ENCODE results near the gene HEMGN. TPM values are rescaled to one million over a fixed set of nuclear protein-coding genes. Genes with fewer than 3 reads are reported as not detected.

HEMGN gene
- total and polyA plus RNA-seq, 2 donors (not counting 1 experiment from before 2014, with no cell fraction given): 0.06 TPM; not detected in 1

DNA sequence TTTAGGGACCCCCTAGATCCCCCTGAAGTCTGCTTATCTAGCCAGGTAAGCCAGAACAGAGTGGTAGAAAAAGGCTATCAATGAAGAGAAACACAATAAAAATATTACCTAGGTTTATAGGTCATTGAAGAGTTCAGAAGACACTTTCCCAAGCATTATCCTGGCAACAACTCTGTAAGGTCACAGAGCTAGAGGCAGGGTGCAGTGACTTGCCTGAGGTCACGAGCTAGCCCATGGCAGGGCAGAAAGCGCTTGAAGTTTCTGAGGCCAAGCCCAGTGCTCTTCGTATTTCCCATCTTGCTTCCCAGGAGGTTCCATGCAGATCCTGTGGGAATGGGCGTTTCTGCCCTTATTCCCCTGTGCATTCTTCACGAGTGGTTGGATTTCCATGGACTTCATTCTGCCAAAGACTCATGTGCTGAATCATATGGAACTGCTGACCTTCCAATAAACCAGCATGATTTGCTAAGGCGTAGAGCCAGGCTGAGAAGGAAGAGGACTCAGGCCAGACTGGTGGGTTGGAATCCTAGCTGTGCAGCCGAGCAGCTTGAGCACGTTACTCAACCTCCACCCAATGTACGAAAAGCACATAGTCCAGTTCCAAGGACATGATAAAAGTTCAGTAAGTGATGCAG lies 37.8 kb downstream of the HEMGN start:
- H3K4me3 Mint-ChIP-seq: no peak overlapping the region
- ChIA-PET CTCF (interaction anchor here (0.7 to 4.8 kb wide), 16 partner anchors 9 to 359 kb away, joined by 3 to 31 read pairs (median 4); partner anchors contain the start of gene TRMO), POLR2A (no interaction called here)
- peaks cover 0 to 2% of the 10 kb centered on the region in 2 donors for H3K4me1 ChIP-seq (ENCODE audit: control insufficient read depth in 2 of 2, insufficient read depth in 2 of 2, low read length in 2 of 2)
- WGBS (ENCODE audit: insufficient coverage): 94% methylated on average over 9 of the region's 9 CpGs
- no peak overlapping the region for H3K27ac Mint-ChIP-seq
- DNase-seq (no peak), ATAC-seq (ENCODE audit: low read depth) (no peak)
- no peaks in the 10 kb centered on the region for H3K27me3 Mint-ChIP-seq
- no peak overlapping the region for H3K27ac ChIP-seq (ENCODE audit: low read length in 2 of 2)
- no peak for TF ChIP-seq CTCF (IDR thresholded peaks at IDR 0.05)
- TF ChIP-seq EZH2 (IDR thresholded peaks at IDR 0.05; ENCODE audit: borderline replicate concordance, insufficient read depth, low read depth, low read length, poor library complexity, severe bottlenecking): no peak
- peaks cover 10% of the 10 kb centered on the region for H3K4me1 Mint-ChIP-seq
- H4K20me1 ChIP-seq (ENCODE audit: control insufficient read depth, insufficient read depth, low read length, poor library complexity, severe bottlenecking): peaks cover 7% of the 10 kb centered on the region
- intact Hi-C loops (cut with micrococcal nuclease): loop anchor here (5.0 kb wide), 1 partner anchor 203 kb away; the partner anchor contains the start of gene XPA
- no peaks in the 10 kb centered on the region for H3K9me3 Mint-ChIP-seq (ENCODE audit: insufficient read depth)
- peaks cover 42% of the 10 kb centered on the region for H3K79me2 ChIP-seq (ENCODE audit: control insufficient read depth, insufficient read depth, low read length)
- H3K27me3 ChIP-seq (replicated peaks in 1 of 4; ENCODE audit: control extremely low read depth in 1 of 4, control insufficient read depth in 3 of 4, insufficient read depth in 4 of 4, low read length in 3 of 4): no peaks in the 10 kb centered on the region
- no peak overlapping the region for H3K4me3 ChIP-seq (ENCODE audit: control extremely low read depth in 1 of 5, extremely low read depth in 1 of 5, insufficient read depth in 1 of 5, low read depth in 2 of 5, low read length in 4 of 5)
- no peak overlapping the region for H3K9ac ChIP-seq (ENCODE audit: low read length)
- H2AFZ ChIP-seq (ENCODE audit: insufficient read depth, low read depth, low read length, poor library complexity, severe bottlenecking): no peak overlapping the region
- H3K4me2 ChIP-seq (replicated peaks; ENCODE audit: low read depth, low read length, poor library complexity, severe bottlenecking): no peak overlapping the region
- H3K36me3 ChIP-seq (replicated peaks in 1 of 2; ENCODE audit: control extremely low read depth in 1 of 2, control insufficient read depth in 1 of 2, extremely low read depth in 1 of 2, insufficient read depth in 2 of 2, low read length in 1 of 2): peaks cover 2 to 31% of the 10 kb centered on the region in 2 experiments
- no peaks in the 10 kb centered on the region for H3K9me3 ChIP-seq (ENCODE audit: control extremely low read depth in 1 of 3, control insufficient read depth in 2 of 3, insufficient read depth in 1 of 3, low read length in 2 of 3)

DNA sequence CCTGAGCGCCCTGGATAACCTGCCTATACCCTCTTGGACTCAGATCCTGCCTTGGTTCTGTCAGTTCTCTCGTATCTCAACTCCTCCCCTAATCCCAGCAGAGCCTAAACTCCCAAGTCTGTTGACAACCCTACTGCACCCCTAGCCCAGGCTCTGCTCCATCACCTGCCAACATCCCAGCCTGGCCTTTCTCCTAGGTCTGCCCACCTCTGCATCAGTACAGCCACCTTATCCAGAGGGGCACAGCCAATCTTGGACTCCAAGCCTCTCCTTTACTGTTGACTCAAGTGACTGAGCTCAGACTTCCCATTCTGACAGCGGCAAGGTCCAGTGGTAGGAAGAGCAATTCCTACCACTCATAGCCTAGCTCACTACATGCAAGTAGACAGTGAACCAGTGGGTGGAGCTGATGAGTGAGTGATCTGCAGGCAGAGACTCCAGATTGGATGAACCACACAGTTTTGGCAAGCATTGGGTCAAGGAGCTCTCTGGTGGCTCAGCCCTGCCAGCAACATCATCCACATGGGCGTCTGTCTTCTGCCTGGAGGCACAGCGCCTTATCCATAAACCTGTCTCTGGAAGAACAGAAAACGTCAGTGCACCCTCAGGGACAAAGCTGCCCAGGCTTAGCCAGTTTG lies 42.2 kb downstream of the HEMGN start:
- H3K9ac ChIP-seq (ENCODE audit: low read length): no peak overlapping the region
- H3K36me3 ChIP-seq (replicated peaks in 1 of 2; ENCODE audit: control extremely low read depth in 1 of 2, control insufficient read depth in 1 of 2, extremely low read depth in 1 of 2, insufficient read depth in 2 of 2, low read length in 1 of 2): peaks cover 2 to 11% of the 10 kb centered on the region in 2 experiments
- H3K27ac Mint-ChIP-seq: no peak overlapping the region
- H2AFZ ChIP-seq (ENCODE audit: insufficient read depth, low read depth, low read length, poor library complexity, severe bottlenecking): no peak overlapping the region
- no peaks in the 10 kb centered on the region for H3K27me3 Mint-ChIP-seq
- H3K27me3 ChIP-seq (replicated peaks in 1 of 4; ENCODE audit: control extremely low read depth in 1 of 4, control insufficient read depth in 3 of 4, insufficient read depth in 4 of 4, low read length in 3 of 4): no peaks in the 10 kb centered on the region
- H3K79me2 ChIP-seq (ENCODE audit: control insufficient read depth, insufficient read depth, low read length): peaks cover 12% of the 10 kb centered on the region
- no peak overlapping the region for H3K4me3 ChIP-seq (ENCODE audit: control extremely low read depth in 1 of 5, extremely low read depth in 1 of 5, insufficient read depth in 1 of 5, low read depth in 2 of 5, low read length in 4 of 5)
- intact Hi-C loops (cut with micrococcal nuclease): no loop called here
- CTCF ChIA-PET: no interaction called here
- WGBS (ENCODE audit: insufficient coverage): 92% methylated on average over 4 of the region's 6 CpGs
- no peak overlapping the region for H3K4me3 Mint-ChIP-seq
- H4K20me1 ChIP-seq (ENCODE audit: control insufficient read depth, insufficient read depth, low read length, poor library complexity, severe bottlenecking): peaks cover 4% of the 10 kb centered on the region
- peaks cover 12% of the 10 kb centered on the region for H3K9me3 Mint-ChIP-seq (ENCODE audit: insufficient read depth)
- TF ChIP-seq CTCF (IDR thresholded peaks at IDR 0.05): no peak
- TF ChIP-seq EZH2 (IDR thresholded peaks at IDR 0.05; ENCODE audit: borderline replicate concordance, insufficient read depth, low read depth, low read length, poor library complexity, severe bottlenecking): no peak
- no peaks in the 10 kb centered on the region for H3K4me1 Mint-ChIP-seq
- POLR2A ChIA-PET: interaction anchor here (0.6 kb wide), 1 partner anchor 227 kb away, joined by 6 read pairs; no protein-coding TSS in a partner anchor
- H3K4me2 ChIP-seq (replicated peaks; ENCODE audit: low read depth, low read length, poor library complexity, severe bottlenecking): no peak overlapping the region
- H3K9me3 ChIP-seq (ENCODE audit: control extremely low read depth in 1 of 3, control insufficient read depth in 2 of 3, insufficient read depth in 1 of 3, low read length in 2 of 3): peaks cover 0 to 13% (median 12%) of the 10 kb centered on the region in 3 donors
- DNase-seq (no peak), ATAC-seq (ENCODE audit: low read depth) (no peak)
- no peak overlapping the region for H3K27ac ChIP-seq (ENCODE audit: low read length in 2 of 2)
- no peaks in the 10 kb centered on the region for H3K4me1 ChIP-seq (ENCODE audit: control insufficient read depth in 2 of 2, insufficient read depth in 2 of 2, low read length in 2 of 2)
